HepG2 (cell line): ENCODE data around the gene NUP93. TPM values are rescaled to one million over a fixed set of nuclear protein-coding genes. Genes with fewer than 3 reads are reported as not detected.

ENCODE experiments used
- CTCF ChIP-seq: sonication (generic); formaldehyde crosslinking; IDR thresholded peaks from 2 replicates; pipeline ENCODE4 v1.5.0; 2020; ENCODE audit warnings: mild to moderate bottlenecking, missing genetic modification reagents, moderate library complexity
- DNMT3B ChIP-seq: conservative IDR thresholded peaks from 2 replicates; pipeline ENCODE4 v1.6.1; 2016; ENCODE audit warnings: missing biosample characterization, control low read depth
- GPN1 ChIP-seq: sonication (generic); formaldehyde crosslinking; IDR thresholded peaks from 2 replicates; pipeline ENCODE4 v1.5.1; 2020; ENCODE audit warnings: missing genetic modification reagents, borderline replicate concordance
- NCOR1 ChIP-seq: fragments of 200-600 bp; sonication (generic); IDR thresholded peaks from 2 replicates; pipeline ENCODE4 v1.7.0; 2017; ENCODE audit warnings: antibody characterized with exemption, low read length, borderline replicate concordance
- NR3C1 ChIP-seq: sonication (generic); formaldehyde crosslinking; IDR thresholded peaks from 2 replicates; pipeline ENCODE4 v1.4.0; 2020; ENCODE audit warnings: missing genetic modification reagents
- PAX8 ChIP-seq: sonication (generic); formaldehyde crosslinking; IDR thresholded peaks from 2 replicates; pipeline ENCODE4 v1.8.0; 2022; ENCODE audit warnings: mild to moderate bottlenecking, missing genetic modification reagents, borderline replicate concordance
- RFXANK ChIP-seq: IDR thresholded peaks from 2 replicates; pipeline ENCODE4 v1.6.1; 2016
- RFXAP ChIP-seq: sonication (generic); formaldehyde crosslinking; IDR thresholded peaks from 2 replicates; pipeline ENCODE4 v1.4.0; 2020; ENCODE audit warnings: missing genetic modification reagents, borderline replicate concordance
- RXRA ChIP-seq: sonication (generic); formaldehyde crosslinking; IDR thresholded peaks from 2 replicates; pipeline ENCODE4 v1.5.1; 2020; ENCODE audit warnings: missing genetic modification reagents
- SAFB2 ChIP-seq: sonication (generic); formaldehyde crosslinking; IDR thresholded peaks from 2 replicates; pipeline ENCODE4 v1.5.1; 2020; ENCODE audit warnings: missing genetic modification reagents, low read depth, mild to moderate bottlenecking, borderline replicate concordance
- SAP130 ChIP-seq: IDR thresholded peaks from 2 replicates; pipeline ENCODE4 v1.6.1; 2016; ENCODE audit warnings: low read depth
- SIN3A ChIP-seq: IDR thresholded peaks from 2 replicates; pipeline ENCODE4 v1.6.1; 2011; ENCODE audit warnings: low read depth, mild to moderate bottlenecking, control low read depth, low read length, borderline replicate concordance
- SP4 ChIP-seq: sonication (generic); formaldehyde crosslinking; IDR thresholded peaks from 2 replicates; pipeline ENCODE4 v1.8.1; 2023; ENCODE audit warnings: mild to moderate bottlenecking, missing genetic modification reagents
- SYNCRIP ChIP-seq: fragments of 200-400 bp; formaldehyde crosslinking; IDR thresholded peaks from 2 replicates; pipeline ENCODE4 v1.6.1; 2018; ENCODE audit warnings: mild to moderate bottlenecking, low read depth, low read length; ENCODE audit not compliant: insufficient read depth
- UBTF ChIP-seq: sonication (generic); formaldehyde crosslinking; IDR thresholded peaks from 2 replicates; pipeline ENCODE4 v1.4.0; 2020; ENCODE audit warnings: mild to moderate bottlenecking, missing genetic modification reagents
- ZBTB3 ChIP-seq: sonication (generic); formaldehyde crosslinking; IDR thresholded peaks from 2 replicates; pipeline ENCODE4 v1.4.0; 2020; ENCODE audit warnings: low read depth, mild to moderate bottlenecking, moderate library complexity, missing genetic modification reagents, borderline replicate concordance
- ZNF143 ChIP-seq: sonication (generic); formaldehyde crosslinking; IDR thresholded peaks from 2 replicates; pipeline ENCODE4 v1.4.0; 2020; ENCODE audit warnings: missing genetic modification reagents
- ZNF17 ChIP-seq: sonication (generic); formaldehyde crosslinking; IDR thresholded peaks from 2 replicates; pipeline ENCODE4 v1.5.0; 2020; ENCODE audit warnings: mild to moderate bottlenecking, missing genetic modification reagents
- ZNF501 ChIP-seq: sonication (generic); formaldehyde crosslinking; IDR thresholded peaks from 2 replicates; pipeline ENCODE4 v1.5.1; 2020; ENCODE audit warnings: mild to moderate bottlenecking, moderate library complexity, missing genetic modification reagents
- ZNF503 ChIP-seq: sonication (generic); formaldehyde crosslinking; IDR thresholded peaks from 2 replicates; pipeline ENCODE4 v1.4.0; 2020; ENCODE audit warnings: missing genetic modification reagents
- ZNF629 ChIP-seq: sonication (generic); formaldehyde crosslinking; conservative IDR thresholded peaks from 2 replicates; pipeline ENCODE4 v1.5.0; 2020; ENCODE audit warnings: missing genetic modification reagents
- polyA plus RNA-seq, 8 experiments: library from polyadenylated mRNA; depleted of rRNA in 3 of 8; stranded (reverse) in 7 of 8; unstranded in 1 of 8; fragments of >200 nt; fragmentation: Illumina TruSeq in 4 of 8; extraction: Trizol in 4 of 8; gene quantifications; 2 replicates each; pipeline versions ENCODE4 v1.2.1 to v1.2.3, GENCODE V29; 2011 to 2016; ENCODE audit warnings: low read depth in 4 of 8, missing spikeins in 1 of 8, mixed read lengths in 1 of 8; ENCODE audit not compliant: insufficient read depth in 1 of 8
- total RNA-seq, 5 experiments: library from RNA; depleted of rRNA; stranded (reverse); fragments of >200 nt; fragmentation: Illumina TruSeq; extraction: Trizol; gene quantifications; 2 replicates each; pipeline ENCODE4 v1.2.3, GENCODE V29; 2016; ENCODE audit warnings: low read depth in 1 of 5

The NUP93 gene
- total and polyA plus RNA-seq, 2 of the 13 experiments (the other 11 are each of a cell fraction or from before 2014, with no cell fraction given), result 58.5 to 140 TPM

- TF ChIP-seq UBTF (CRISPR knock-in tag) (peak; percentile 52; the same call in 1 of the 2 replicates), NR3C1 (CRISPR knock-in tag) (0 out of 2 replicates have a peak, but pooled peaks have one; percentile 30), ZNF143 (CRISPR knock-in tag) (peak; percentile 91), PAX8 (peak; percentile 45; the same call in 1 of the 2 replicates), ZNF503 (CRISPR knock-in tag) (0 out of 2 replicates have a peak, but pooled peaks have one; percentile 16), SAFB2 (peak; percentile 50; the same call in 1 of the 2 replicates), DNMT3B (CRISPR knock-in tag) (0 out of 2 replicates have a peak, but pooled peaks have one; percentile 27), NCOR1 (no peak; the same call in 1 of the 2 replicates), ZNF17 (CRISPR knock-in tag) (no peak), SAP130 (peak; percentile 98), RXRA (CRISPR knock-in tag) (peak; percentile 72), SP4 (peak; percentile 93), RFXAP (peak; percentile 86; the same call in 1 of the 2 replicates), ZNF501 (CRISPR knock-in tag) (peak; percentile 57; the same call in 1 of the 2 replicates), CTCF (no peak), SYNCRIP (no peak), RFXANK (CRISPR knock-in tag) (peak; percentile 68; the same call in 1 of the 2 replicates), ZNF629 (CRISPR knock-in tag) (0 out of 2 replicates have a peak, but pooled peaks have one; percentile 16), ZBTB3 (no peak), SIN3A (peak; percentile 86; the same call in 1 of the 2 replicates), GPN1 (CRISPR knock-in tag) (peak; percentile 52; the same call in 1 of the 2 replicates)
These were observed at the start of gene NUP93 (continued) for GRCh38 chr16:56729735-56730662.
